GM23248 (cell line): ENCODE results near the gene NME5. TPM values are rescaled to one million over a fixed set of nuclear protein-coding genes. Genes with fewer than 3 reads are reported as not detected.

Source experiments
- DNase-seq: peaks from one replicate; pipeline ENCODE4 v3.0.0-alpha.2; 2015
- H2AFZ ChIP-seq: fragments of 200-600 bp; sonication (generic); 2 replicates; pipeline ENCODE4 v1.6.1; 2016; ENCODE audit warnings: antibody characterized with exemption
- H3F3A ChIP-seq: fragments of 200-600 bp; sonication (generic); 2 replicates; pipeline ENCODE4 v1.6.1; 2016; ENCODE audit warnings: mild to moderate bottlenecking, antibody characterized with exemption, mixed run types; ENCODE audit not compliant: insufficient read depth
- H3K27ac ChIP-seq: fragments of 200-600 bp; sonication (generic); 2 replicates; pipeline ENCODE4 v1.5.1; 2016; ENCODE audit warnings: mild to moderate bottlenecking
- H3K27me3 ChIP-seq: fragments of 200-600 bp; sonication (generic); replicated peaks from 2 replicates; pipeline ENCODE4 v1.6.1; 2016; ENCODE audit warnings: mild to moderate bottlenecking; ENCODE audit not compliant: insufficient read depth
- H3K36me3 ChIP-seq: fragments of 200-600 bp; sonication (generic); 2 replicates; pipeline ENCODE4 v1.6.1; 2016; ENCODE audit warnings: low read depth, mild to moderate bottlenecking
- H3K4me1 ChIP-seq: fragments of 200-600 bp; sonication (generic); 2 replicates; pipeline ENCODE4 v1.6.1; 2016; ENCODE audit warnings: mild to moderate bottlenecking; ENCODE audit not compliant: insufficient read depth
- H3K4me2 ChIP-seq: fragments of 200-600 bp; sonication (generic); one replicate; pipeline ENCODE4 v1.6.1; 2016; ENCODE audit warnings: mild to moderate bottlenecking; ENCODE audit not compliant: unreplicated experiment
- H3K4me3 ChIP-seq: fragments of 200-600 bp; sonication (generic); 2 replicates; pipeline ENCODE4 v1.5.1; 2016; ENCODE audit warnings: mild to moderate bottlenecking
- H3K79me2 ChIP-seq: fragments of 200-600 bp; sonication (generic); 2 replicates; pipeline ENCODE4 v1.6.1; 2016; ENCODE audit warnings: mild to moderate bottlenecking; ENCODE audit not compliant: insufficient read depth
- H3K9ac ChIP-seq: fragments of 200-600 bp; sonication (generic); 2 replicates; pipeline ENCODE4 v1.6.1; 2016; ENCODE audit warnings: mild to moderate bottlenecking
- H3K9me2 ChIP-seq: fragments of 200-600 bp; sonication (generic); 2 replicates; pipeline ENCODE4 v1.6.1; 2016; ENCODE audit warnings: mixed run types, mild to moderate bottlenecking, moderate library complexity; ENCODE audit not compliant: insufficient read depth
- H3K9me3 ChIP-seq: fragments of 200-600 bp; sonication (generic); one replicate; pipeline ENCODE4 v1.6.1; 2017; ENCODE audit warnings: low read depth
- H4K20me1 ChIP-seq: fragments of 200-600 bp; sonication (generic); 2 replicates; pipeline ENCODE4 v1.6.0; 2016; ENCODE audit not compliant: insufficient read depth
- EZH2 ChIP-seq: fragments of 200-600 bp; sonication (generic); IDR thresholded peaks from 2 replicates; pipeline ENCODE4 v1.6.1; 2018; ENCODE audit warnings: antibody characterized with exemption, mild to moderate bottlenecking; ENCODE audit not compliant: insufficient read depth, poor library complexity, severe bottlenecking
- EZH2phosphoT487 ChIP-seq: fragments of 200-600 bp; sonication (generic); IDR thresholded peaks from 2 replicates; pipeline ENCODE4 v1.6.1; 2018; ENCODE audit warnings: antibody characterized with exemption, moderate library complexity, mild to moderate bottlenecking, low read depth; ENCODE audit not compliant: insufficient read depth
- WGBS, 2 experiments: methylation state at CpG; one replicate each; pipeline ENCODE4 v1.1.6; 2015 to 2017; ENCODE audit warnings: low lambda C conversion rate in 2 of 2, low coverage in 1 of 2; ENCODE audit errors: missing lambda C conversion rate in 2 of 2; 5-methylcytosine and 5-hydroxymethylcytosine counted together
- in situ Hi-C: fragments of 300-500 bp; cut with MboI; formaldehyde crosslinking; loops from 2 replicates; pipeline ENCODE4 v1.15.0; 2020
- polyA plus RNA-seq: library from polyadenylated mRNA; unstranded; fragments of >200 nt; fragmentation: Nextera tagmentation; extraction: Ambion mirVana; gene quantifications from 2 replicates; pipeline ENCODE4 v1.2.1, GENCODE V29; 2016
- total RNA-seq: library from RNA; depleted of rRNA; stranded (reverse); fragments of >200 nt; shearing (Covaris generic); gene quantifications from 2 replicates; pipeline ENCODE4 v1.2.3, GENCODE V29; 2014

The NME5 gene
- total and polyA plus RNA-seq, 2 experiments from 2014 or later = not detected

- Histone ChIP-seq H3K79me2 (no peaks in the 10 kb centered on the region), H3K27me3 (peaks cover 76% of the 10 kb centered on the region), H3K9me3 (no peaks in the 10 kb centered on the region), H3K9me2 (no peaks in the 10 kb centered on the region), H3F3A (no peaks in the 10 kb centered on the region), H4K20me1 (no peaks in the 10 kb centered on the region), H3K4me2 (no peak overlapping the region), H3K36me3 (no peaks in the 10 kb centered on the region), H3K9ac (no peak overlapping the region), H3K27ac (no peak overlapping the region), H2AFZ (no peak overlapping the region), H3K4me3 (no peak overlapping the region), H3K4me1 (no peaks in the 10 kb centered on the region)
- WGBS, 2 experiments = 26 to 36% methylated on average over 1 of the region's 1 CpG
- in situ Hi-C loops = no loop called here
- DNase-seq = no peak
- TF ChIP-seq EZH2 (no peak), EZH2phosphoT487 (no peak)
These were observed 46.2 kb downstream of the NME5 start for GRCh38 chr5:138093036-138093435.

GRCh38 chr5:138092301-138092700 lies 46.9 kb downstream of the NME5 start:
- H3K36me3 ChIP-seq = no peaks in the 10 kb centered on the region
- in situ Hi-C loops = no loop called here
- H3F3A ChIP-seq = no peaks in the 10 kb centered on the region
- H3K9me3 ChIP-seq = no peaks in the 10 kb centered on the region
- TF ChIP-seq EZH2phosphoT487 (no peak), EZH2 (no peak)
- 53 to 65% methylated on average over 1 of the region's 1 CpG for whole genome bisulfite sequencing, 2 experiments
- H2AFZ ChIP-seq = no peak overlapping the region
- no peak overlapping the region for H3K4me3 ChIP-seq
- no peak overlapping the region for H3K27ac ChIP-seq
- H3K4me1 ChIP-seq = no peaks in the 10 kb centered on the region
- no peaks in the 10 kb centered on the region for H3K79me2 ChIP-seq
- no peak overlapping the region for H3K9ac ChIP-seq
- peaks cover 77% of the 10 kb centered on the region for H3K27me3 ChIP-seq
- no peak overlapping the region for H3K4me2 ChIP-seq
- H3K9me2 ChIP-seq = no peaks in the 10 kb centered on the region
- no peaks in the 10 kb centered on the region for H4K20me1 ChIP-seq
- no peak for DNase-seq

- H4K20me1 ChIP-seq = no peaks in the 10 kb centered on the region
- H3K27me3 ChIP-seq = peaks cover 72% of the 10 kb centered on the region
- H3K79me2 ChIP-seq = no peaks in the 10 kb centered on the region
- no peaks in the 10 kb centered on the region for H3K4me1 ChIP-seq
- no peak overlapping the region for H3K4me3 ChIP-seq
- no peaks in the 10 kb centered on the region for H3F3A ChIP-seq
- no peak overlapping the region for H3K9ac ChIP-seq
- TF ChIP-seq EZH2phosphoT487 (no peak), EZH2 (no peak)
- no peak overlapping the region for H3K4me2 ChIP-seq
- in situ Hi-C loops = no loop called here
- no peaks in the 10 kb centered on the region for H3K9me3 ChIP-seq
- WGBS, 2 experiments = 30 to 35% methylated on average over 4 of the region's 4 CpGs
- no peaks in the 10 kb centered on the region for H3K36me3 ChIP-seq
- DNase-seq = no peak
- H2AFZ ChIP-seq = no peak overlapping the region
- H3K9me2 ChIP-seq = no peaks in the 10 kb centered on the region
- no peak overlapping the region for H3K27ac ChIP-seq
These were observed 47.5 kb downstream of the NME5 start for GRCh38 chr5:138091685-138092084.

GRCh38 chr5:138083702-138084101 lies 55.5 kb downstream of the NME5 start, which contains the start of gene WNT8A:
Gene WNT8A, plus strand, starts transcription at chr5:138084033. Its CDS starts 95 bp downstream, at chr5:138084128.
- Histone ChIP-seq H3K9ac (no peak within 1 kb of the TSS), H3K36me3 (no peaks in the 10 kb centered on the region), H2AFZ (no peak within 1 kb of the TSS), H3K4me2 (no peak within 1 kb of the TSS), H3K4me1 (no peaks in the 10 kb centered on the region), H3K27me3 (peaks cover 5% of the 10 kb centered on the region; the same call in 1 of the 2 replicates), H3K27ac (no peak within 1 kb of the TSS), H3F3A (no peaks in the 10 kb centered on the region), H3K79me2 (no peaks in the 10 kb centered on the region), H3K9me3 (no peaks in the 10 kb centered on the region), H4K20me1 (no peaks in the 10 kb centered on the region), H3K9me2 (no peaks in the 10 kb centered on the region), H3K4me3 (no peak within 1 kb of the TSS)
- DNase-seq = no peak
- WGBS, 2 experiments = 51 to 73% methylated on average over 5 of the region's 5 CpGs
- in situ Hi-C loops = no loop called here
- TF ChIP-seq EZH2phosphoT487 (no peak), EZH2 (no peak)

- 58 to 68% methylated on average over 4 of the region's 4 CpGs for WGBS, 2 experiments
- H3K4me3 ChIP-seq = no peak overlapping the region
These were observed 57.2 kb downstream of the NME5 start for GRCh38 chr5:138082033-138082432.

More at GRCh38 chr5:138082033-138082432, 57.2 kb downstream of the NME5 start:
- Histone ChIP-seq H3K9me3 (no peaks in the 10 kb centered on the region), H3K9ac (no peak overlapping the region), H3K79me2 (no peaks in the 10 kb centered on the region), H3K27me3 (no peaks in the 10 kb centered on the region), H2AFZ (no peak overlapping the region), H3F3A (no peaks in the 10 kb centered on the region), H3K9me2 (no peaks in the 10 kb centered on the region), H3K27ac (no peak overlapping the region), H3K4me2 (no peak overlapping the region), H3K36me3 (no peaks in the 10 kb centered on the region), H3K4me1 (no peaks in the 10 kb centered on the region), H4K20me1 (no peaks in the 10 kb centered on the region)
- TF ChIP-seq EZH2phosphoT487 (no peak), EZH2 (no peak)
- no peak for DNase-seq
- in situ Hi-C loops = no loop called here
